ENCODE measurements around the gene AKAP3.
A peak's percentile ranks its signal among the peaks of the same experiment; 100 is the strongest.

AKAP3 gene

DNA sequence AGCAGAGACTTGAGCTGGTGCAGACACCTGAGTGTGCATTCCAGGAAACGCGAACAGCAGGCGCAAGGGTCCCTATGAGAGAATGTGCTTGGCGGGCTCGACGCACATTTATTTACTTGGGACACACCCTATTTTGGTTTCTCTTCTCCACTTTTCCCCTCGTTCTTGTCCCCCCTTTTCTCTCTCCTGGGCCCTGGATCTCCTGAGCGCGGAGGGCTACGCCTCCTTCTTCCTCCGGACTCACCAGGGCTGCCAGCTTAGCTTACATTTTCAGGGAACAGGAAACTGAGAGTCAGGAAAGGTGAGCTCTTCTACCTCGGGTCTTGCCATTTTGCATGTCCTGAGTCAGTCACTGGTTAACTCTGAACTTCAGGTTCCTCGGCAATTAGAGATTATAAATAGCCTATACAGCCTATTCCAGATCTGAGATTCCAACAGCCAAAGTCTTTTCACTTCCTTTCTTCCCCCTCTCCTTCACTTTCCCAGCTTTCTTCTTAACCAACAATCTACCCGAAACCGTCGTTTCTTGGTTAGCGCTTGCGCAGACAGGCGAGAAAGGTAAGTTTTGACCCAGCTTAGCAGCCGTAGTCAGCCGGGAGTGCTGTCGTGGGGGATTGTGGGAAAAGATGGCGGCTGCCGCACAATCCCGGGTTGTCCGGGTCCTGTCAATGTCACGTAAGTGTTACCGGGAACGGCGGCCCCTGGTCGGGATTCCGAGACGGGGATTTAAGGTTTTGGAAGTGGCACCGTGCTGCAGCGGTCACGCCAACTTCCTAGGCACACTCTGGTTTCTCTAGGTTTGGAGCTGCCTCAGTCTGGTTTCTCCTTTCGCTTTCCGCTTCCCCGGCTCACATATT, at the start of gene AKAP3, which contains the start of gene NDUFA9:
AKAP3 (minus strand) TSS at position 551 of the 857 bp plus-strand sequence. CDS start 10,855 bp downstream, outside the sequence.
NDUFA9 (plus strand) TSS at position 614 of the 857 bp plus-strand sequence; CDS start at position 627, 13 bp downstream.
- peak; percentile 52 to 60 (median 57) for DNase-seq (ENCODE audit: low read depth in 3 of 3)

GRCh38 chr12:4690760-4691159, 41.9 kb upstream of the AKAP3 start:
- DNase-seq (ENCODE audit: low read depth in 3 of 3) = no peak

DNA sequence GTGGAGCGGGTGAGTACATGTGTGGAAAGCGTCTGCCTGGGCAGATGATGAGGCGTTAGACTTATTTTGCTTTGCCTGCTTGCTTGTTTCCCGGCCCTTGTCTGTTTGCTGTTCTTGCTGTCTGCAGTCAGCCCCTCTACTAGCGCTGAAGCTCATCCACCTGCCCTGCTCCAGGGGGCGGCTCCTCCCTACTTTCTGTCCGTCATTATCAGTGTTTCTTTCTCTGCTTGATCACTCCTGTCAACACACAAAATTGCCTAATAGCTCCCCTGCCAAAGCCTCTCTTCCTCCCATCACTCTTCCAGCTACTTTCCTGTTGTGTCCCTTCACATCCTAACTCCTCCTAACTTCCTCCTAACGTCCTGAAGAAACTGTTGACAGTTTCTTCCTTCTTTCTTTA, 36.5 kb upstream of the AKAP3 start:
- no peak for DNase-seq (ENCODE audit: low read depth in 3 of 3)

DNA sequence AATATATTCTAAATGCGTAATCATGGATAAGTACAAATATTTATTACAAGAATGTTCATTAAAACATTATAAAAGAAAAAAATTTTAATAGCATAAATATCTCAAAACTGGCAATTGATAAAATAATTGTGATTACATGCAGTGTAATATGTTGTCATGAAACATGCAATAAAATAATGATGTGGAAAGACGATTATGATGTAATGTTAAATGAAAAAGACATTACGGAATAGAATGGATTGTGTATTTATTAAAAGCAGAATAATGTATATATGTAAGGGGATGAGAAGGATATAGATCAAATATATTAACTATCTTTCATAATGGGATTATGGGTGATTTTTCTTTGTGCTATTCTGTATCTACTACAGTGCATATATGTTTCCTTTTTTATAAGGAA, 32.9 kb upstream of the AKAP3 start:
- no peak for DNase-seq (ENCODE audit: low read depth in 3 of 3)

GRCh38 chr12:4679711-4680110, 30.9 kb upstream of the AKAP3 start:
- no peak for DNase-seq (ENCODE audit: low read depth in 3 of 3)

- DNase-seq (ENCODE audit: low read depth in 3 of 3) = no peak
These were observed 16.4 kb upstream of the AKAP3 start for GRCh38 chr12:4665236-4665635.

DNA sequence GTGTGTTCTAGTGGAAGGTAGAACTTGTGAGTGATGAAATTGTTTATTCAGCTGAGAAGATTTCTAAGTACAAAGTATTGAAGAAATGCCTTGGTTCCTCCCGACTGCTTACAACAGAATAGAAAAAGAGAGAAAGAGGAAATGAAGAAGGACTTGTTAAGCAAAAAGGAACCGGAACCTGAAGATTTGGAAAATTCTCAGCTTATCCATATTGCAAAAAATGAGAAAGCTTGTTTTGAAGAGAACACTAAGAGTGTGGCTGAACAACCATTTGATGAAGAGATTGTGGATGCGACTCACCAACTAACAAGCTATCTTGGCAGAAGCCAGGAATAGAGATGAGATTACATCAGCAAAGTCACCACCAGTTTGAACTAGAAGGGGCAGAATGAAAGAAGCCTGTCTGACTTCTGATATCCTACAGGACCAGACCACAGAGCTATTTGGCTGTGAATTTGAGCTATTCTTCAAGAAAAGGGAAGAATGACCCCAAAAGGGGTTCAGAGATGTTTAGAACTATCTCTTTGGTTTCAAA, 15.2 kb upstream of the AKAP3 start:
- DNase-seq (ENCODE audit: low read depth in 3 of 3) = no peak

DNA sequence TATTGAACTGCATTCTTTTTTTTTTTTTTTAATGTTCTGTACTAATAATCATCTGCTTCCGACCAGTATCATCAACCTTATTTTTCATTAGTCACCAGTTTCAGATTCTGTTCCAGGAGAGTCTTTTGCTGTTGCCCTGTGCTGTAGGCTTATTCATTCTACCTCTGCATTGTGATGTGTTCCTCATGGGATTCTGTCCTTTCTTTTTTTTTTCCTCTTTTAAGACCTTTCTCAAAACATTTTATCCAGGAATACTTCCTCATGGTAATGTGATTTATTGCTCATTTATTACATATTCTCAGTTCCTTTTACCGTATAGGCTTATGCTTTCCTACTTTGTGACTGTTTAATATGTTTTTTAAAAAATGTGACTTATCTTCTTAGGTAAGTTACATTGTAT, 4.8 kb upstream of the AKAP3 start:
- DNase-seq (ENCODE audit: low read depth in 3 of 3) = no peak

GRCh38 chr12:4653257-4653656, 4.4 kb upstream of the AKAP3 start:
- DNase-seq (ENCODE audit: low read depth in 3 of 3) = no peak

DNA sequence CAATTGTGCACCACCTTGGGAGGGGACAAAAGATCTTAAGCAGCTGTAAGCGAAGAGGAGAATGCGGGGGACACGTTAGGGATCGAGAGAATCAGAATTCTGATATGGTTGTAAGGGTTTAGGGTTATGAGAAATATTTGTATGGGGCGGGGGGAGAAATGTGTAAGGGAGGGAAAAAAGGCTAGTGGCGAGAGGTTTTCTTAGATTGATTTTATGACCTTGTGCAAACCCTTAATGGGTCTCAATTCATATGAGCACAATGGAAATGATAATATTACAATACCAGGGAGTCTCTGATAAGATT, 459 bp upstream of the AKAP3 start:
- no peak for DNase-seq (ENCODE audit: low read depth in 3 of 3)

GRCh38 chr12:4648104-4648500, 749 bp downstream of the AKAP3 start:
- no peak for DNase-seq (ENCODE audit: low read depth in 3 of 3)

DNA sequence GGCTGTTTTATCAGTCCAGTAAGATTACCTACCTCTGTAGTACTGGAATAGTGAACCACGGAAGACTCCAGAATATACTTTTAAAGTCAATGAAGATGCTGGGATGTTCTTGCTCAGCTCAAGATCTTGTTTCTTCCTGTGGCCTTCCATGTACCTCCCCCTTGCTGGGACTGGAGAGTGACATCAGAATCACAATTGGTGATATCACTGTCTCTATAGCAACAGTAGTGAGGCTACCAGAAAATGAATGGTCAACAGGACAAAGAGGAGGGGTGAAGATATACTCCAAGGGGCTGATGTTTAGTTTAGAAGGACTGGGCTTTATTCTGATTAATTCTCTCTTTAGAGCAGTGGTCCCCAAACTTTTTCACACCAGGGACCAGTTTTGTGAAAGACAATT, 3.8 kb downstream of the AKAP3 start:
- no peak for DNase-seq (ENCODE audit: low read depth in 3 of 3)

DNA sequence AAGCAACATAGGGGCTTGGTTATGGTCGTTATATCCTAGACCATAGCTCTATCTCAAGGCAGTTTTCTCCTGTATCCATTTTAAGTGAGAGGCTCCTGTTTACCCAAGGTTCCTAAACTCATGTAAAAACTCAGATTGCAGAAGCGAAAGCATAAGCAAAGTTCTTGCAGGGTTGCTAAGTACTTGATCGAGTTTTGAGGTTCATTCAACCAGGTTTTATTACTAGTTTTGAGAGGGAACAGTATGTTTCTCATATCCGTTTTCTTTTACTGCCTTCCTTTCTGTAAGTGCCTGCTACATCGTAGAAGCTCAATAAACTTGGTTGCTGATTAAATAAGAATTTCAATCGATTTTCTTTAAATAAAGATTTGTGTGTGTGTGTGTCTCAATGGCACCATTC, 5.1 kb downstream of the AKAP3 start:
- no peak for DNase-seq (ENCODE audit: low read depth in 3 of 3)

DNA sequence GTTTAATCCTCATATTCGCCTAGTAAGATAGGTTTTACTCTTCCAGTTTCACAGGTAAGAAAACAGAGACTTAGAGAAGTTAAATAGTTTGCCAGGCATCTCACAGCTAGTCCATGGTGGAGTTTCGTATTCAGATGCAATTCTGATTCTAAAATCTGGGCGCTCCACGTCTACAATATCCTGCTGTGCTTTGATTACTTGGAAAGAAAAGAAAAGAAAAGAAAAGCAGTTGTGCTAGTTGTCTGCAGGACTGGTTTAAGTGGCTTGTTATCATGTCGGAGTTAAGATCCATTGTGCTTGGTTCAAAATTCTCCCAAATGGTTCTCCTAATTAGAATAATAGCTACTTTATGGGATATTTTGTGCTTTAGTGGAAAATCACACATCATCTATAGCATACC, 18.6 kb downstream of the AKAP3 start:
- DNase-seq (ENCODE audit: low read depth in 3 of 3) = no peak

DNA sequence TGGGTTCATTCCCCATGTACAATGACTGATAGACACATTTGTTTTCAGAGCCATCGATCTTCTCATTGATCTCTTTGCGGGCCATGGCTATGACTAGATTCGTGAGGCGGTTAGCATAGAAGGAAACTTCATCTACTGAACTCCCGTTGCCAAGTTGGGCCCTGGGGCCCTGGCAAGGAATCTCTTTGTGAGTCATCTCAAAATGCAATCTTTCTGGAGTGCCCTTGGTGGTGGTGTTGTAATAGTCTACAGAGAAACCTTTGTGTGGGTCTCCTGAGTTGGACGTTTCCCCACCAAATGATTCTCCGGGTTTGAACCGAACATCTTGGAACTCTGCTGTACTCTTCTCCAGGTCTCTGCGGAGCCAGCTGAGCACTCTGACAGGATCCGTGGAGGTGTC, 20.4 kb downstream of the AKAP3 start:
- no peak for DNase-seq (ENCODE audit: low read depth in 3 of 3)

- no peak for DNase-seq (ENCODE audit: low read depth in 3 of 3)
These were observed 22.3 kb downstream of the AKAP3 start for GRCh38 chr12:4626543-4626942.

DNA sequence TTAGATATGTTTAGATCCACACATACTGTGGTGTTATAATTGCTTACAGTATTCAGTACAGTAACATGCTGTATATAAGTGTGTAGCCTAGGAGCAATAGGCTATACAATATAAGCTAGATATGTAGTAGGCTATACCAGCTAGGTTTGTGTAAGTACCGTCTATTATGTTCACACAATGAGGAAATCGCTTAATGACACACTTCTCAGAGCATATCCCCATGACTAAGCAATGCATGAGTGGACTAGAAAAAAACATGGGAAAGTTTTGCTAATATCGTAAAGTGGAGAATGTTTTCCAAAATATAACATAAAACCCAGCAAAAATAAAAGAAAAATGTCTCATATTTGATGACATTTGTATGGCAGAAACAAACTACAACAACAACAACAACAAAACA, 27.3 kb downstream of the AKAP3 start:
- no peak for DNase-seq (ENCODE audit: low read depth in 3 of 3)

DNA sequence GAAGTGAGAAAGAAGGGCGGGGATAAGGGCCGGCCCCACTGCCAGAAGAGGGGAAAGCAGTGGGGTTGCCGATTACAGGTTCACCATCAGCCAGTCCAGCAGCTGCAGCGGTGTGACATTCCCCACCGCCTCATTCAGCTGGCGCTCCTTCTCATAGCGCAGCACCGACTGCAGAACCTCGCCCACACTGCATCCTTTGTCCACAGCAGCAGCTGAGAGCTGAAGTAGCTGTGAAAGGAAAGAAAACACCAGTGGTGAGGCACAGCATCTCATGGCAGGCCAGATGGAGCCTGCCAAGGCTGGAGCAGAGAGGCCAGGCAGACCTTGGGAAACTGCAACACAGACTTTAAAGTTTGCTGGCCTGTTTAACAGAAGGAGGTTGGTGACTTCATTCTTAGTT, 33.2 kb downstream of the AKAP3 start:
- no peak for DNase-seq (ENCODE audit: low read depth in 3 of 3)

DNA sequence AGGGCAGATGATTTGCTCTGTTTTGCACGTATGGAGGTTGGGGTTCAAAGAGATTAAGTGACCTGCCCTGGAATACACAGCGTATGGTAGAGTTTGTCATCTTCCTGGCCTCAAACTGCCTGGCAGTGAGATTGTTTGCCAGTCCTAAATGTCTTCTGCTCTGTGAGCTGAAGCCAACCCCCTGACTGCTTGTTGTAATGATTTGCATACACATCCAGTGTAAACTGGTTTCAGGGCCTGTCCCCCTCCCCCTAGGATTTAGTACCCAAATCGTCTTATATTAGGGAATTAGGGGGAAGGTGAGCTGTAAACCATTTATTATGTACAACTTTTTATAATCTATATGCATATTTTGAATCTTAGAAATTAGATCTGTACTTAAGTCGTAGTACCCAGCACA, 38.4 kb downstream of the AKAP3 start:
- no peak for DNase-seq (ENCODE audit: low read depth in 3 of 3)

GRCh38 chr12:4609071-4609470, 39.8 kb downstream of the AKAP3 start:
- no peak for DNase-seq (ENCODE audit: low read depth in 3 of 3)

GRCh38 chr12:4607056-4607455, 41.8 kb downstream of the AKAP3 start:
- no peak for DNase-seq (ENCODE audit: low read depth in 3 of 3)

DNA sequence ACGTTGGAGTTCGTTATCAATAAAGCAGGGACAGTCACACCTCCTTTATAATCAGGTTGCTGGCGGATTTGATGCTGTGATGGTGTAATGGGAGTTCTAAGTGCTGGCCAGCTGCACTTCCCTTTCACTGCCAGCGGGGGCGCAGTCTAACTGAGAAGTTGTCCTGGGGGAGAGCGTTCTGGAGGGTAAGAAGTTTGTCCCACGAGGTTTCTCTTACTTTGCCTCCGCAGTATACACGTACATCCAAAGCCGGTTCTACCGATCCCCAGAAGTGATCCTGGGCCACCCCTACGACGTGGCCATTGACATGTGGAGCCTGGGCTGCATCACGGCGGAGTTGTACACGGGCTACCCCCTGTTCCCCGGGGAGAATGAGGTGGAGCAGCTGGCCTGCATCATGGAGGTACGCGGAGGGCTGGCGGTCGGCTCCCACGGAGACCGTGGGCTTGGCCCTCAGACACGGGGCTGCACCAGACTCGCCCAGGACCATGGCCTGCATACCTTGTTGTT, 44.1 kb downstream of the AKAP3 start:
- peak; percentile 47 to 66 (median 65) for DNase-seq (ENCODE audit: low read depth in 3 of 3)

DNA sequence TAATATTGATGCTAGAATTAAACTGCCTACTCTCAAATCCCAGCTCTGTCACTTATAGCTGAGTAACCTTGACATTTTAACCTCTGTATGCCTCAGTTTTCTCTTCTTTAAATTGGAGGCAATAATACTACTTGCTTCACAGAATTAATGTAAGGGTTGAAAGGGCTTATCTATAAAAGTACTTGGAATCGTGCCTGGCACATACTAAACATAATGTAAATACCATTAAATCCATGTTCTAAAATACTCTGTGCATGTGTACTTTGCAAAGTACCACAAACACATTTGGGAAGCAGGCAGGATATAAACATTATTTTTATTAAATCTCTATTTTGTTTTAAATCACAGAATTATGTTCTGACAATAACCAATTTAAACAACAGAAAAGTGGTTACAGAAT, 44.9 kb downstream of the AKAP3 start:
- DNase-seq (ENCODE audit: low read depth in 3 of 3) = no peak
